Measurements from ENCODE around the gene ZIC5.

The ZIC5 gene

DNA sequence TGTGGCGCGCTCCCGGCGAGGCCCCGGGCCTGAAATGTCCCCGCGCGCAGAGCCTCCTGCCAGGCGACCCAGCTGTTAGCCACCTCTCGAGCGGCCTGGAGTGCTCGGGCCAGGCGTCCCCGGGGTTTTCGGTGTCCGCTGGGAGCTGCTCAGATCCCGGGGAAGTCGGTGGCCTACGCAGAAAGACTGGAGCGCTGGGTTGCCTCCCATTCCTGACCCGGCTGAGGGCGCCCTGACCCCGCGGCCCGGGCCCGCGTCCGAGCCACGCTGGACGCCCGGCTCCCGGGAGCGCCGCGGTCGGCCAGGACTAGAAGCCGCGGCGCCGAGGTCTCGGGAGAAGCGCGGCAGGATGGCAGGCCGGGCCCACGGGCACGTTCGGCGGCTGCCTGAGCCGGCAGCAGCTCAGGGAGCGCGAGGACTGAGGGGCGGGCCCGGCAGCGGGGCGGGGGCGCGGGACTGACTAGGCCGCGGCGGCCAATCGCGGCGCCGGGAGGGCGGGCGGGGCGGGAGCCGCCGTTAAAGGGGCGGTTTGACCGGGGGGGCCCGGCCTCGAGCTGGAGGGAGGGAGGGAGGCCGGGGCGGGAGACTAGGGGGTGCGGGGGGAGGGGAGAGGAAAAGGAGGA is 8.7 kb upstream of the ZIC5 start:
- peak overlapping the region; percentile 75 for H3K4me3 ChIP-seq (ENCODE audit: control insufficient read depth, low read depth, low read length)
- DNase-seq (ENCODE audit: low read depth) = no peak
- TF ChIP-seq, protein P1, sequence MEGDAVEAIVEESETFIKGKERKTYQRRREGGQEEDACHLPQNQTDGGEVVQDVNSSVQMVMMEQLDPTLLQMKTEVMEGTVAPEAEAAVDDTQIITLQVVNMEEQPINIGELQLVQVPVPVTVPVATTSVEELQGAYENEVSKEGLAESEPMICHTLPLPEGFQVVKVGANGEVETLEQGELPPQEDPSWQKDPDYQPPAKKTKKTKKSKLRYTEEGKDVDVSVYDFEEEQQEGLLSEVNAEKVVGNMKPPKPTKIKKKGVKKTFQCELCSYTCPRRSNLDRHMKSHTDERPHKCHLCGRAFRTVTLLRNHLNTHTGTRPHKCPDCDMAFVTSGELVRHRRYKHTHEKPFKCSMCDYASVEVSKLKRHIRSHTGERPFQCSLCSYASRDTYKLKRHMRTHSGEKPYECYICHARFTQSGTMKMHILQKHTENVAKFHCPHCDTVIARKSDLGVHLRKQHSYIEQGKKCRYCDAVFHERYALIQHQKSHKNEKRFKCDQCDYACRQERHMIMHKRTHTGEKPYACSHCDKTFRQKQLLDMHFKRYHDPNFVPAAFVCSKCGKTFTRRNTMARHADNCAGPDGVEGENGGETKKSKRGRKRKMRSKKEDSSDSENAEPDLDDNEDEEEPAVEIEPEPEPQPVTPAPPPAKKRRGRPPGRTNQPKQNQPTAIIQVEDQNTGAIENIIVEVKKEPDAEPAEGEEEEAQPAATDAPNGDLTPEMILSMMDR (IDR thresholded peaks at IDR 0.05; ENCODE audit: control insufficient read depth, insufficient read depth, low read depth, low read length, missing control alignments) = no peak

DNA sequence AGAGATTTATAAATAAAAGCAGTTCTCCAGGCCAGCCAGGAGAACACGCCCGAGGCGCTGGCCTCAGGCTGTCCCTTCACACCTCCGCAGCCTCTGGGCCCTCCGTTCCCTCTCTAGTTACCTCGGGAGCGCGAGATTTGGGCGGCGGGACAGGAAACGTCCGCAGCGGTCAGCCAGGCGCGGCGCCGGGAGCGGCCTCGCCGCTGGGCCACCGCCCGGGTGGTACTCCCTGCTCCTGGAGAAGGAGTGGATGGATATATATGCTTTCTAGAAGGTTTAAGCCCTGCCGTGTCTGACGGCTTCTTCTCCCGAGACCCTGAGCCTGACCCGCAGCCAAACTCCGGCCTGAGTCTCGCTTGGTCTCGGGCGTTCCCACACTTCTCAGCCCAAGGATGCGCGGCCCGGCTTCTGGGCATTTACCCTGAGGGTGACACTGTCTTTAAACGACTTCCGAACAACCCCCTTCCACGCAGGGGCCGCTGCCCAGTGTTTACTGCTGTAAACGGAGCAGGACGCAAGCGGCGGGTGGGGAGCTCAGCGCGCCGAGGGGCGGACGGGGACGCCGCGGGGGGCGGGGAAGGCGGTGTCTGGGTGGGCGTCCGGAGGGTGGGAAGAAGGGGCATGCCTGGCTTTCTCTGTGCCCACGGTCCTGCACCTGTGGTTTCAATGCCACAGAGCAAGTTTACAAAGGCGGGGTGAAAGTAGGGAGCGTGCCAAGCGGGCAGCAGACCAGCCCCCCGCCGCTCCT is 8.1 kb upstream of the ZIC5 start:
- TF ChIP-seq, protein P1 (IDR thresholded peaks at IDR 0.05; ENCODE audit: control insufficient read depth, insufficient read depth, low read depth, low read length, missing control alignments) = no peak
- peak overlapping the region; percentile 57 for H3K4me3 ChIP-seq (ENCODE audit: control insufficient read depth, low read depth, low read length)
- no peak for DNase-seq (ENCODE audit: low read depth)

DNA sequence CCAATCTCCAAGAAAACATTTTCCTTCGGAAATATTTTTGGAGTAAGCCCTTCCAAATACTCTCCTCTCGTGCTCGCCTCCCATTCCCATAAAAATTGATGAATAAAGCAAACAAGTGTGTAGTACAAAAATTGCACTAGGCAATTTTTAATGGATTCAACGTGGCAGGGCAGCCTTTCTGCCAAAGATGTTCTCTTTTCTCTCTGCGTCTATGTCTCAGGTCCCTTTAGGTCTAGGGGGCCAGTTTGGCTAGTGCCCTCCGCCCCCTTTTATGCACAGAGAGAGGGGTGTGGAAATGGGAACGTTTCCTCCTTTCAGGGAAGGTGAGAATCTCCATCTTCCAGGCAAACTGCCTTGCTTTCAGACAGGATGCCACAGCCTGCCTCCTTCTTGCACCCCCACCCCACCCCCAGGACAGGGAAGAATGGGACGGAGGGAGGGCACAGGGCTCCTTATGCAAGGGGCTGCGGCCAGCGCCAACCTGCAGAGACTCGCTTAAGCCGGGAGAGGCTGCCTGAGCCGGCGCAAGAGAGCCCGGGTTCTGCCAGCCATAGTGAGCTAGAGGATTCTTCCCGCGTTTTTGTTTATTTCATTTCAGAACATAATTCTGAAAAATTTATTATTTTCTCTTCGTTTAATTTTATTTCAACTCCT is 7.4 kb upstream of the ZIC5 start:
- peak overlapping the region; percentile 57 for H3K4me3 ChIP-seq (ENCODE audit: control insufficient read depth, low read depth, low read length)
- no peak for DNase-seq (ENCODE audit: low read depth)

DNA sequence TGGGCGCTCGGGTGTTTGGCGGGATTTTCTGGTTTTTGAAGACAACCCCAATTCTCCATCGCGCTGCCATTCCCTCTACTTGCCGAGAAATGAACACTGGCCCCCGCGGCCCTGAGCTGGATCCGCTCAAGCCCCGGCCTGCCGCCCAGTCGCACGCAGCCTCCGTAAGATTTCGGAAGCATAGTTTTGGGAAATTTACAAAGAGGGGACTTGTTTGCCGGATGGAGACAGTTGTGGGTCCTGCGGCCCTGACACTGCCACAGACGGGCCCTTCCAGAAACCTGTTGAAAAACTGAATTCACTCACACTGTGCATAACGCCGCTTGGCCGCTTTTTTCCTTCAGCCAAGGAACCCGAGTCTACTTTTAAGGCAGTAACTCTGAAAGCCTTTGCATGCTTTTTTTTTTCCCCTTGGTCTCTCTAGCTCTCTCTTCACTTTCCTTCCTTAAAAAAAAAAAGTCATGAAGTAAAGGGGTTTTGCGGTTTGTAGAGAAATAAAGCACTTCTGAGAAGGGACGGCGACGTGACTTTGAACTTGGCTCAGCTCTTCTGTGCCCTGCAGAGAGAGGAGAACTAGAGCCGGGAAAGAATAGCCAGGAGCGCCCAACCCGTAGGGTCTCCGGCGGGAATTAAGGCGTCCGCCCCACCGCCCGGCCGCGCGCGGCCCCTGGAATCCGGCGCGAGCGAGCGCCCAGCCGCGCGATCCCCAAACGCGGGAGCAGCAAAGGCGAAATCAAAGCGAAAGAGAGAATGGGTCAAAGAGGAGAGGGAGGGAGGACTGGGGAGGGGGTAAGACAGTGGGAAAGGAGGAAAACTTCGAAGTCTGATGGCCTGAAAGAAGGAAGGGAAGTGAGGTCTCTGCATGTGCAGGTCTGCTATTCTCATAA is 6.6 kb upstream of the ZIC5 start:
- H3K4me3 ChIP-seq (ENCODE audit: control insufficient read depth, low read depth, low read length) = no peak overlapping the region
- TF ChIP-seq, protein P1 (IDR thresholded peaks at IDR 0.05; ENCODE audit: control insufficient read depth, insufficient read depth, low read depth, low read length, missing control alignments) = no peak
- DNase-seq (ENCODE audit: low read depth) = no peak

More for the DNA sequence above, 7.4 kb upstream of the ZIC5 start:
- TF ChIP-seq, protein P1 (IDR thresholded peaks at IDR 0.05; ENCODE audit: control insufficient read depth, insufficient read depth, low read depth, low read length, missing control alignments) = no peak

DNA sequence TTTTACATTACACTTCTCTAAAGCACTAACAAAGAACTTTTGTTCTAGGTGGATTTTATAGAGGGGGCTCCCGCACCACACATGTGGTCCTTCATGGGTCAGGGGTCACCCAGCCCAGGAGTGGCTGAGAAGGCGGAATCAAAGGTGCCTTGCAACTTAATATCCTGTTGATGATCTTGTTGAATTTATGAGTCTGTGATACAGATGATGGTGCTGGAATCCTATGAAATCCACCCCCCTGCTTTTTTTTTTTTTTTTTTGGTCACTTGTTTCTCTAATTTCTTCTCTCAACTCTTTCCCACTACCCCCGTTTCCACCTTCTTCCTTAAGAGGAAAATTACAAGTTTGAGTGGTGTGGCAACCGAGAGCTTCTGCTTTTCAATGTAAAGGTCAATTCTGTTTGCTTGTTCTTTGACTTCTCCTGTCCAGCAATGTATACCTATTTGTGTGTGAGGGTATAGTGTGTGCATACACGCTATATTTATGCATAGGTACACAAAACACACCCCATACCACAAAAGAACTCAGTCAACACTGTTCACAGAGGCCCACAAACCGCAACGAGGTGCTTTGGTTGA is 5.9 kb upstream of the ZIC5 start:
- TF ChIP-seq, protein P1 (IDR thresholded peaks at IDR 0.05; ENCODE audit: control insufficient read depth, insufficient read depth, low read depth, low read length, missing control alignments) = no peak
- no peak overlapping the region for H3K4me3 ChIP-seq (ENCODE audit: control insufficient read depth, low read depth, low read length)
- no peak for DNase-seq (ENCODE audit: low read depth)

DNA sequence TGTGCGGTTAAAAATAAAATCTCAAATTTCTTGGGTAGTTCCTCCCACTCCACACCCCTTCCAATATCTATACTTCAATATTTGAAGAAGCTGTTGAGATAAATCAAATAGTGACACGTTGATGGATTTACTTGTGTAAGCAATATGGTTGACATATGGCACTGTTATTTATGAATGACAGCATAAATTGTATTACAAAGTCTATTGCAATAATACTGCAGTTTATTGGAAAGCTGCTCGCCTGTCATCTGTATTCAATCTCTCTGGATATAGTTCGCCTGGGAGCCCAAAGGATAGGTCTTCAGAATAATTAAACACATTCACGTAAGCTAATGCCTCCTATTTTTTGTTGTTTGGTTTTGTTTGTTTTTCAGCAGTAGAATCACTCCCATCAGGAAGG is 5.0 kb upstream of the ZIC5 start:
- no peak overlapping the region for H3K4me3 ChIP-seq (ENCODE audit: control insufficient read depth, low read depth, low read length)
- no peak for DNase-seq (ENCODE audit: low read depth)
- TF ChIP-seq, protein P1 (IDR thresholded peaks at IDR 0.05; ENCODE audit: control insufficient read depth, insufficient read depth, low read depth, low read length, missing control alignments) = no peak

Measured in AG09309 (cell line).